Mesenchymal stem cell (in vitro differentiated cells and primary cell): ENCODE results near the gene ACVR1.

Experiments used
- DNase-seq: peaks from one replicate; pipeline ENCODE4 v3.0.0-alpha.2; 2013
- H2AFZ ChIP-seq: one replicate; pipeline ENCODE4 v1.6.1; 2013; ENCODE audit warnings: low read depth, mild to moderate bottlenecking, control low read depth, inconsistent platforms, low read length, moderate library complexity
- H2AK5ac ChIP-seq: 2 replicates; pipeline ENCODE4 v1.6.1; 2013; ENCODE audit warnings: low read length, moderate library complexity, mild to moderate bottlenecking, inconsistent platforms; ENCODE audit not compliant: severe bottlenecking
- H2BK120ac ChIP-seq: one replicate; pipeline ENCODE4 v1.6.1; 2013; ENCODE audit warnings: low read depth, mild to moderate bottlenecking, inconsistent platforms, low read length, moderate library complexity
- H2BK12ac ChIP-seq, 2 experiments: one replicate each; pipeline ENCODE4 v1.6.1; 2013; ENCODE audit warnings: inconsistent platforms in 2 of 2, low read length in 2 of 2, mild to moderate bottlenecking in 2 of 2, moderate library complexity in 2 of 2, control low read depth in 1 of 2
- H2BK15ac ChIP-seq: one replicate; pipeline ENCODE4 v1.6.1; 2013; ENCODE audit warnings: mild to moderate bottlenecking, low read depth, inconsistent platforms; ENCODE audit not compliant: poor library complexity, severe bottlenecking
- H2BK5ac ChIP-seq: 2 replicates; pipeline ENCODE4 v1.6.1; 2013; ENCODE audit warnings: low read depth, mild to moderate bottlenecking, low read length, control low read depth, inconsistent platforms; ENCODE audit not compliant: poor library complexity, severe bottlenecking
- H3K14ac ChIP-seq, 2 experiments: one replicate each; pipeline ENCODE4 v1.6.1; 2013; ENCODE audit warnings: inconsistent platforms in 2 of 2, low read length in 2 of 2, control low read depth in 1 of 2, mild to moderate bottlenecking in 1 of 2, moderate library complexity in 1 of 2
- H3K18ac ChIP-seq, 2 experiments: one replicate each; pipeline ENCODE4 v1.6.1; 2013; ENCODE audit warnings: inconsistent platforms in 2 of 2, low read length in 2 of 2, control low read depth in 1 of 2, low read depth in 1 of 2, mild to moderate bottlenecking in 1 of 2
- H3K23ac ChIP-seq, 2 experiments: one replicate each; pipeline ENCODE4 v1.6.1; 2013; ENCODE audit warnings: inconsistent platforms in 2 of 2, low read length in 2 of 2, mild to moderate bottlenecking in 2 of 2, moderate library complexity in 2 of 2, control low read depth in 1 of 2
- H3K27ac ChIP-seq: 2 replicates; pipeline ENCODE4 v1.5.1; 2013; ENCODE audit warnings: mild to moderate bottlenecking, moderate library complexity, low read length, control low read depth, inconsistent platforms; ENCODE audit not compliant: poor library complexity, severe bottlenecking
- H3K27me3 ChIP-seq, 2 experiments: 2 replicates each; pipeline versions ENCODE4 v1.6.1 to v1.7.0; 2013; ENCODE audit warnings: low read length in 2 of 2, mild to moderate bottlenecking in 2 of 2, moderate library complexity in 2 of 2, control low read depth in 1 of 2, inconsistent platforms in 1 of 2; ENCODE audit not compliant: control insufficient read depth in 1 of 2, insufficient read depth in 1 of 2
- H3K36me3 ChIP-seq, 2 experiments: 2 replicates each; pipeline versions ENCODE4 v1.6.1 to v1.7.0; 2013; ENCODE audit warnings: low read length in 2 of 2, control low read depth in 1 of 2, inconsistent platforms in 1 of 2, low read depth in 1 of 2, mild to moderate bottlenecking in 1 of 2; ENCODE audit not compliant: insufficient read depth in 2 of 2, control insufficient read depth in 1 of 2
- H3K4ac ChIP-seq, 2 experiments: one replicate each; pipeline ENCODE4 v1.6.1; 2013; ENCODE audit warnings: inconsistent platforms in 2 of 2, low read length in 2 of 2, mild to moderate bottlenecking in 2 of 2, moderate library complexity in 2 of 2, control low read depth in 1 of 2, low read depth in 1 of 2
- H3K4me1 ChIP-seq: 2 replicates; pipeline ENCODE4 v1.6.1; 2013; ENCODE audit warnings: low read depth, low read length, control low read depth; ENCODE audit not compliant: control insufficient read depth, insufficient read depth
- H3K4me2 ChIP-seq: 2 replicates; pipeline ENCODE4 v1.6.1; 2013; ENCODE audit warnings: low read length, mild to moderate bottlenecking, inconsistent platforms; ENCODE audit not compliant: poor library complexity, severe bottlenecking
- H3K4me3 ChIP-seq, 2 experiments: 2 replicates each; pipeline versions ENCODE4 v1.5.1 to v1.7.0; 2013; ENCODE audit warnings: low read length in 2 of 2, mild to moderate bottlenecking in 2 of 2, control low read depth in 1 of 2, low read depth in 1 of 2; ENCODE audit not compliant: insufficient read depth in 1 of 2
- H3K79me1 ChIP-seq: replicated peaks from 2 replicates; pipeline ENCODE4 v1.6.1; 2013; ENCODE audit warnings: mild to moderate bottlenecking, control low read depth, low read length, inconsistent platforms; ENCODE audit not compliant: poor library complexity, severe bottlenecking
- H3K9ac ChIP-seq: 2 replicates; pipeline ENCODE4 v1.7.0; 2013; ENCODE audit warnings: mild to moderate bottlenecking, low read length, moderate library complexity
- H3K9me3 ChIP-seq: 2 replicates; pipeline ENCODE4 v1.7.0; 2013; ENCODE audit warnings: mild to moderate bottlenecking, low read length; ENCODE audit not compliant: control insufficient read depth
- H4K8ac ChIP-seq: one replicate; pipeline ENCODE4 v1.6.1; 2013; ENCODE audit warnings: inconsistent platforms, mild to moderate bottlenecking, low read length, moderate library complexity
- H4K91ac ChIP-seq: one replicate; pipeline ENCODE4 v1.6.1; 2013; ENCODE audit warnings: mild to moderate bottlenecking, low read length, inconsistent platforms
- WGBS: methylation state at CpG from one replicate; pipeline ENCODE4 v1.1.7; 2013; ENCODE audit warnings: mixed read lengths; 5-methylcytosine and 5-hydroxymethylcytosine counted together

The ACVR1 gene

GRCh38 chr2:157840568-157841156 is 35.5 kb downstream of the ACVR1 start:
- Histone ChIP-seq H3K4me2 (peak overlapping the region; percentile 36), H3K4me3 (no peak overlapping the region), H3K36me3 (peaks cover 2 to 17% of the 10 kb centered on the region in 2 experiments), H2BK15ac (no peak overlapping the region), H3K18ac (peak overlapping the region; percentile 19 to 67), H3K23ac (no peak overlapping the region), H2BK5ac (no peak overlapping the region), H2AK5ac (no peak overlapping the region), H2BK120ac (no peak overlapping the region), H4K8ac (peak overlapping the region; percentile 12), H3K9ac (no peak overlapping the region), H3K14ac (peak overlapping the region in 1 of 2 experiments; percentile 7), H3K9me3 (no peaks in the 10 kb centered on the region), H3K27me3 (no peaks in the 10 kb centered on the region), H2BK12ac (peak overlapping the region in 1 of 2 experiments; percentile 37), H3K79me1 (peaks cover 16% of the 10 kb centered on the region), H4K91ac (peak overlapping the region; percentile 73), H3K4ac (peak overlapping the region in 1 of 2 experiments; percentile 35), H3K27ac (peak overlapping the region; percentile 89), H2AFZ (no peak overlapping the region), H3K4me1 (peaks cover 33% of the 10 kb centered on the region)
- no peak for DNase-seq
- WGBS: 87% methylated on average over 10 of the region's 10 CpGs

GRCh38 chr2:157839822-157840221 is 36.3 kb downstream of the ACVR1 start:
- Histone ChIP-seq H3K27ac (peak overlapping the region; percentile 89), H3K23ac (no peak overlapping the region), H2BK120ac (no peak overlapping the region), H3K4me2 (no peak overlapping the region), H2BK15ac (no peak overlapping the region), H3K18ac (peak overlapping the region; percentile 0 to 55), H3K14ac (no peak overlapping the region), H3K9ac (no peak overlapping the region), H2AFZ (no peak overlapping the region), H3K4ac (no peak overlapping the region), H3K4me3 (peak overlapping the region in 1 of 2 experiments; percentile 9), H3K4me1 (peaks cover 33% of the 10 kb centered on the region), H2BK5ac (no peak overlapping the region), H3K79me1 (peaks cover 16% of the 10 kb centered on the region), H2AK5ac (peak overlapping the region; percentile 37), H3K27me3 (no peaks in the 10 kb centered on the region), H4K91ac (no peak overlapping the region), H4K8ac (no peak overlapping the region), H2BK12ac (no peak overlapping the region), H3K9me3 (no peaks in the 10 kb centered on the region), H3K36me3 (peaks cover 2 to 9% of the 10 kb centered on the region in 2 experiments)
- DNase-seq: no peak
- 93% methylated on average over 2 of the region's 2 CpGs for WGBS

GRCh38 chr2:157839162-157839801 is 36.8 kb downstream of the ACVR1 start:
- Histone ChIP-seq H2BK120ac (no peak overlapping the region), H3K4me1 (peaks cover 33% of the 10 kb centered on the region), H3K4me3 (peak overlapping the region in 1 of 2 experiments; percentile 73), H2BK15ac (no peak overlapping the region), H2AFZ (no peak overlapping the region), H3K14ac (peak overlapping the region in 1 of 2 experiments; percentile 23), H3K27ac (peak overlapping the region; percentile 89), H4K8ac (no peak overlapping the region), H3K79me1 (peaks cover 14% of the 10 kb centered on the region), H3K4ac (no peak overlapping the region), H2BK12ac (peak overlapping the region in 1 of 2 experiments; percentile 17), H2BK5ac (no peak overlapping the region), H4K91ac (peak overlapping the region; percentile 16), H3K23ac (no peak overlapping the region), H3K9ac (peak overlapping the region; percentile 91), H2AK5ac (peak overlapping the region; percentile 37), H3K18ac (peak overlapping the region; percentile 0 to 55), H3K4me2 (peak overlapping the region; percentile 41), H3K9me3 (no peaks in the 10 kb centered on the region), H3K36me3 (peaks cover 2 to 7% of the 10 kb centered on the region in 2 experiments), H3K27me3 (no peaks in the 10 kb centered on the region)
- 17% methylated on average over 5 of the region's 5 CpGs for WGBS
- DNase-seq: peak; percentile 87

GRCh38 chr2:157838442-157839161 is 37.5 kb downstream of the ACVR1 start:
- Histone ChIP-seq H3K79me1 (peaks cover 10% of the 10 kb centered on the region), H3K4me1 (peaks cover 29% of the 10 kb centered on the region), H2BK5ac (peak overlapping the region; percentile 71), H3K9ac (peak overlapping the region; percentile 91), H3K27ac (peak overlapping the region; percentile 89), H4K8ac (peak overlapping the region; percentile 1), H4K91ac (peak overlapping the region; percentile 20), H3K14ac (peak overlapping the region in 1 of 2 experiments; percentile 23), H3K27me3 (no peaks in the 10 kb centered on the region), H2BK120ac (no peak overlapping the region), H2AFZ (no peak overlapping the region), H3K4me2 (peak overlapping the region; percentile 49), H3K18ac (peak overlapping the region; percentile 42 to 58), H3K4me3 (peak overlapping the region in 1 of 2 experiments; percentile 73), H3K9me3 (no peaks in the 10 kb centered on the region), H3K4ac (peak overlapping the region in 1 of 2 experiments; percentile 27), H2BK12ac (peak overlapping the region in 1 of 2 experiments; percentile 68), H2AK5ac (peak overlapping the region; percentile 16), H3K23ac (no peak overlapping the region), H2BK15ac (no peak overlapping the region), H3K36me3 (peaks cover 2 to 7% of the 10 kb centered on the region in 2 experiments)
- DNase-seq: peak; percentile 91
- WGBS: 10% methylated on average over 4 of the region's 4 CpGs
